Fibroblast of the aortic adventitia (primary cell): ENCODE measurements around the gene MAML3. TPM values are rescaled to one million over a fixed set of nuclear protein-coding genes. Genes with fewer than 3 reads are reported as not detected.

Experiments used
- DNase-seq: peaks from one replicate; pipeline ENCODE4 v3.0.0-alpha.2; 2010; ENCODE audit warnings: low read depth
- H3K4me3 ChIP-seq: 2 replicates; pipeline ENCODE4 v1.5.1; 2011; ENCODE audit warnings: low read depth, mild to moderate bottlenecking, control low read depth, low read length, moderate library complexity
- CTCF ChIP-seq: IDR thresholded peaks from 2 replicates; pipeline ENCODE4 v1.5.1; 2011; ENCODE audit warnings: mild to moderate bottlenecking, low read length, control low read depth, inconsistent platforms; ENCODE audit not compliant: insufficient read depth
- total RNA-seq: library from RNA; depleted of rRNA; stranded (reverse); fragments of >200 nt; gene quantifications from 2 replicates; pipeline ENCODE4 v1.2.3, GENCODE V29; 2012; ENCODE audit warnings: low replicate concordance

MAML3 gene
- total RNA-seq, 1 donor, result 4.6 TPM

- no peak for TF ChIP-seq CTCF
Observed at GRCh38 chr4:139971111-139971510, 182.9 kb downstream of the MAML3 start.

GRCh38 chr4:139969635-139970266 is 184.2 kb downstream of the MAML3 start:
- DNase-seq, result no peak
- TF ChIP-seq CTCF, result no peak
- no peak overlapping the region for H3K4me3 ChIP-seq

More at GRCh38 chr4:139971111-139971510, 182.9 kb downstream of the MAML3 start:
- no peak overlapping the region for H3K4me3 ChIP-seq
- no peak for DNase-seq

GRCh38 chr4:139968831-139969230 is 185.2 kb downstream of the MAML3 start:
- H3K4me3 ChIP-seq, result no peak overlapping the region
- TF ChIP-seq CTCF, result no peak
- no peak for DNase-seq

- DNase-seq, result no peak
- no peak for TF ChIP-seq CTCF
Observed at GRCh38 chr4:139966383-139966782, 187.6 kb downstream of the MAML3 start.

GRCh38 chr4:139965789-139966188 is 188.2 kb downstream of the MAML3 start:
- no peak for TF ChIP-seq CTCF

More at GRCh38 chr4:139966383-139966782, 187.6 kb downstream of the MAML3 start:
- no peak overlapping the region for H3K4me3 ChIP-seq

GRCh38 chr4:139963708-139964107 is 190.3 kb downstream of the MAML3 start:
- DNase-seq, result no peak
- no peak overlapping the region for H3K4me3 ChIP-seq
- TF ChIP-seq CTCF, result no peak

More at GRCh38 chr4:139965789-139966188, 188.2 kb downstream of the MAML3 start:
- DNase-seq, result no peak
- H3K4me3 ChIP-seq, result no peak overlapping the region
